GM12865 (cell line): ENCODE data around the gene LARGE1.

Source experiments
- DNase-seq: peaks from one replicate; pipeline ENCODE4 v3.0.0; 2010; ENCODE audit warnings: low read depth
- H3K4me3 ChIP-seq: 2 replicates; pipeline ENCODE4 v1.5.1; 2011; ENCODE audit warnings: mild to moderate bottlenecking, low read depth, low read length, control low read depth
- TF ChIP-seq, protein P1 (sequence below): IDR thresholded peaks from 2 replicates; pipeline ENCODE4 v1.5.1; 2011; ENCODE audit warnings: low read length, control low read depth, low read depth, inconsistent platforms; ENCODE audit not compliant: insufficient read depth; ENCODE audit errors: missing control alignments

The LARGE1 gene

GRCh38 chr22:33906954-33907353, 13.3 kb downstream of the LARGE1 start:
- TF ChIP-seq, protein P1, sequence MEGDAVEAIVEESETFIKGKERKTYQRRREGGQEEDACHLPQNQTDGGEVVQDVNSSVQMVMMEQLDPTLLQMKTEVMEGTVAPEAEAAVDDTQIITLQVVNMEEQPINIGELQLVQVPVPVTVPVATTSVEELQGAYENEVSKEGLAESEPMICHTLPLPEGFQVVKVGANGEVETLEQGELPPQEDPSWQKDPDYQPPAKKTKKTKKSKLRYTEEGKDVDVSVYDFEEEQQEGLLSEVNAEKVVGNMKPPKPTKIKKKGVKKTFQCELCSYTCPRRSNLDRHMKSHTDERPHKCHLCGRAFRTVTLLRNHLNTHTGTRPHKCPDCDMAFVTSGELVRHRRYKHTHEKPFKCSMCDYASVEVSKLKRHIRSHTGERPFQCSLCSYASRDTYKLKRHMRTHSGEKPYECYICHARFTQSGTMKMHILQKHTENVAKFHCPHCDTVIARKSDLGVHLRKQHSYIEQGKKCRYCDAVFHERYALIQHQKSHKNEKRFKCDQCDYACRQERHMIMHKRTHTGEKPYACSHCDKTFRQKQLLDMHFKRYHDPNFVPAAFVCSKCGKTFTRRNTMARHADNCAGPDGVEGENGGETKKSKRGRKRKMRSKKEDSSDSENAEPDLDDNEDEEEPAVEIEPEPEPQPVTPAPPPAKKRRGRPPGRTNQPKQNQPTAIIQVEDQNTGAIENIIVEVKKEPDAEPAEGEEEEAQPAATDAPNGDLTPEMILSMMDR = no peak
- no peak for DNase-seq
- no peak overlapping the region for H3K4me3 ChIP-seq

DNA sequence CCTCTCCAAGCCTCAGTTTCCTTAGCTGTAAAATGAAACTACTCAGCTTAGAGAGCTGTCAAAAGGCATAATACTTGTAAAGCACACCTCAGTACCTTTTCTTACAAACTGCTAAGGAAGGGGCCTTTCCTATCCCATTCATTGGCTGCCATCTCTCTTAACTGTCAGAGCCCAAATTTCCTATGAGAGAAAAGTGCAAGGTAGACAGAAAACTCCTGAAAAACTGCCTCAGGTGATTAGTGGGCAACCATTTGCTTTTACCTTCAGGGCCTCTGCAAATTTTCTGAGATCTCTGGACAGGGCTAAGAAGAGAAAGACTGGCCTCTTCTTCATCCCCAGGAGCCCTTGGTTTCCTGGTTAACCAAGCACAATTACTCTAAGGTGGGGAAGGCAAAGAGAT, 13.8 kb downstream of the LARGE1 start:
- no peak overlapping the region for H3K4me3 ChIP-seq
- DNase-seq = no peak
- TF ChIP-seq, protein P1 = no peak

- no peak overlapping the region for H3K4me3 ChIP-seq
- no peak for DNase-seq
- TF ChIP-seq, protein P1 = no peak
Observed at GRCh38 chr22:33903012-33903411, 17.3 kb downstream of the LARGE1 start.

- no peak for DNase-seq
- H3K4me3 ChIP-seq = no peak overlapping the region
- TF ChIP-seq, protein P1 = no peak
Observed at GRCh38 chr22:33902073-33902472, 18.2 kb downstream of the LARGE1 start.

DNA sequence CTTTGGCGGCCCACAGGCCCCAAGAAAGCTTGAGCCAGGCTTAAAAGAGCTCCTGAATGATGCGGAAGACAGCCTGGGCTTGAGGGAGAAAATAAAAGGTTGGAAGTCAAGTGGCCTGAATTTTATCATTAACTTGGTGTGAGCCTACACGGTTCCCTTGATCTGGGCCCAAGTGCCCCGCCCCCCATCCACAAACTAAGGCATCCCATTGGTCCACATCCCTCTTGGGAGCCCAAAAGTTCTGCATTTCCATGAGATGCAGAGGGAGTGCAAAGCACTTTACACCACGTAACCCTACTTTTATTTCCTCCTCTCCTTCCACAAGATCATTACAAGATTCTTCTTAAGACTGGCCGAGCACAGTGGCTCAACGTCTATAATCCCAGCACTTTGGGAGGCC, 22.2 kb downstream of the LARGE1 start:
- DNase-seq = no peak
- TF ChIP-seq, protein P1 = no peak
- H3K4me3 ChIP-seq = peak overlapping the region; percentile 46

GRCh38 chr22:33897448-33897835, 22.8 kb downstream of the LARGE1 start:
- peak overlapping the region; percentile 46 for H3K4me3 ChIP-seq
- TF ChIP-seq, protein P1 = no peak
- no peak for DNase-seq
